HCT116 (cell line): ENCODE measurements around the gene ZC3H6. TPM values are rescaled to one million over a fixed set of nuclear protein-coding genes. Genes with fewer than 3 reads are reported as not detected.

Experiments
- ATAC-seq: fragments of 200-7000 bp; cut with Tn5 transposase; 2 replicates; pipeline ENCODE4 v1.9.1; 2020; ENCODE audit warnings: mild to moderate bottlenecking, moderate library complexity
- BruUV-seq: library from RNA; stranded (reverse); fragments of 400-500 nt; replicated peaks from 2 replicates; lab custom pipeline; 2021; lab: Mats Ljungman, UMichigan
- CTCF ChIA-PET: fragments of 300-600 bp; sonication (Branson Sonifier 250); formaldehyde crosslinking; loops from one replicate; lab custom pipeline; 2021; ENCODE audit warnings: antibody characterized with exemption; lab: Charles Lee
- POLR2A ChIA-PET: fragments of 300-600, 350-600 bp; sonication (Branson Sonifier 250); formaldehyde crosslinking; loops from one replicate; lab custom pipeline; 2021; ENCODE audit warnings: antibody characterized with exemption; lab: Charles Lee
- RAD21 ChIA-PET, 2 experiments: fragments of 300-600 bp; sonication (Branson Sonifier 250); formaldehyde crosslinking; loops; one replicate each; lab custom pipeline; 2023; ENCODE audit warnings: low total read pairs in 2 of 2; ENCODE audit not compliant: uncharacterized antibody in 2 of 2, unreplicated experiment in 2 of 2, low non-redundant PET in 1 of 2; lab: Charles Lee
- DNase-seq: peaks from one replicate; pipeline ENCODE4 v3.0.0-alpha.2; 2010; ENCODE audit warnings: low read depth, low spot score
- H2AFZ ChIP-seq: fragments of 200-600 bp; shearing (Covaris generic), sonication (generic); 2 replicates; pipeline ENCODE4 v1.6.1; 2017; ENCODE audit warnings: low read depth, mixed run types, mixed read lengths, antibody characterized with exemption, low read length; ENCODE audit not compliant: poor library complexity, severe bottlenecking
- H3K27ac ChIP-seq: 2 replicates; pipeline ENCODE4 v1.5.1; 2012; ENCODE audit warnings: low read depth, low read length
- H3K27me3 ChIP-seq: fragments of 200-600 bp; sonication (generic); 2 replicates; pipeline ENCODE4 v1.6.1; 2016; ENCODE audit warnings: mixed run types, low read length, mixed read lengths; ENCODE audit not compliant: insufficient read depth
- H3K36me3 ChIP-seq, 2 experiments: fragments of 200-500 bp in 1 of 2; fragments of 200-600 bp in 1 of 2; sonication (Bioruptor generic) in 1 of 2; sonication (generic) in 1 of 2; 2 replicates each; pipeline versions ENCODE4 v1.5.1 to v1.6.1; 2014 to 2016; ENCODE audit warnings: low read length in 2 of 2, inconsistent platforms in 1 of 2, mixed read lengths in 1 of 2, mixed run types in 1 of 2; ENCODE audit not compliant: insufficient read depth in 2 of 2, control insufficient read depth in 1 of 2
- H3K4me1 ChIP-seq, 2 experiments: fragments of 200-600 bp in 1 of 2; sonication (generic) in 1 of 2; 2 replicates each; pipeline versions ENCODE4 v1.5.1 to v1.6.1; 2012 to 2017; ENCODE audit warnings: low read length in 2 of 2, inconsistent platforms in 1 of 2, mild to moderate bottlenecking in 1 of 2, mixed read lengths in 1 of 2, mixed run types in 1 of 2, moderate library complexity in 1 of 2; ENCODE audit not compliant: insufficient read depth in 2 of 2, control insufficient read depth in 1 of 2
- H3K4me2 ChIP-seq: fragments of 200-600 bp; sonication (generic); 2 replicates; pipeline ENCODE4 v1.6.1; 2017; ENCODE audit warnings: mixed run types, low read length, mixed read lengths
- H3K4me3 ChIP-seq, 2 experiments: fragments of 200-600 bp in 1 of 2; sonication (generic) in 1 of 2; replicated peaks in 1 of 2; 2 replicates each; pipeline ENCODE4 v1.5.1; 2011 to 2016; ENCODE audit warnings: low read length in 2 of 2, control low read depth in 1 of 2, low read depth in 1 of 2, mild to moderate bottlenecking in 1 of 2, mixed read lengths in 1 of 2, mixed run types in 1 of 2
- H3K79me2 ChIP-seq: fragments of 200-600 bp; sonication (generic); 2 replicates; pipeline ENCODE4 v1.6.1; 2017; ENCODE audit warnings: mild to moderate bottlenecking, mixed run types, low read length, moderate library complexity, mixed read lengths; ENCODE audit not compliant: insufficient read depth
- H3K9ac ChIP-seq: fragments of 200-600 bp; sonication (generic); 2 replicates; pipeline ENCODE4 v1.6.1; 2016; ENCODE audit warnings: low read length, mixed read lengths
- H3K9me2 ChIP-seq: fragments of 200-600 bp; sonication (generic), shearing (Covaris generic); 2 replicates; pipeline ENCODE4 v1.6.1; 2017; ENCODE audit warnings: mixed run types, mild to moderate bottlenecking, moderate library complexity; ENCODE audit not compliant: insufficient read depth
- H3K9me3 ChIP-seq, 2 experiments: fragments of 200-500 bp in 1 of 2; fragments of 200-600 bp in 1 of 2; sonication (Bioruptor generic) in 1 of 2; sonication (generic) in 1 of 2; 2 replicates each; pipeline ENCODE4 v1.6.1; 2014 to 2017; ENCODE audit warnings: low read length in 2 of 2, mixed read lengths in 2 of 2, inconsistent platforms in 1 of 2, low read depth in 1 of 2, mild to moderate bottlenecking in 1 of 2, mixed run types in 1 of 2, moderate library complexity in 1 of 2; ENCODE audit not compliant: control insufficient read depth in 1 of 2, insufficient read depth in 1 of 2
- H4K20me1 ChIP-seq: fragments of 200-600 bp; sonication (generic), shearing (Covaris generic); 2 replicates; pipeline ENCODE4 v1.6.1; 2017; ENCODE audit warnings: mixed run types, mild to moderate bottlenecking, moderate library complexity; ENCODE audit not compliant: insufficient read depth
- CEBPB ChIP-seq: IDR thresholded peaks from 2 replicates; pipeline ENCODE4 v1.6.1; 2012; ENCODE audit warnings: low read depth
- EGR1 ChIP-seq: IDR thresholded peaks from 2 replicates; pipeline ENCODE4 v1.6.1; 2012; ENCODE audit warnings: low read depth
- FOSL1 ChIP-seq: IDR thresholded peaks from 2 replicates; pipeline ENCODE4 v1.6.1; 2012; ENCODE audit warnings: low read depth
- POLR2AphosphoS5 ChIP-seq: IDR thresholded peaks from 2 replicates; pipeline ENCODE4 v1.6.1; 2011; ENCODE audit warnings: mild to moderate bottlenecking, low read depth, low read length, moderate library complexity
- SIN3A ChIP-seq: IDR thresholded peaks from 2 replicates; pipeline ENCODE4 v1.6.1; 2012; ENCODE audit warnings: low read depth
- SP1 ChIP-seq: IDR thresholded peaks from 2 replicates; pipeline ENCODE4 v1.6.1; 2012; ENCODE audit warnings: low read depth
- YY1 ChIP-seq: IDR thresholded peaks from 2 replicates; pipeline ENCODE4 v1.6.1; 2011; ENCODE audit warnings: low read length, low read depth, moderate library complexity, mild to moderate bottlenecking; ENCODE audit not compliant: insufficient replicate concordance; ENCODE audit errors: extremely low read depth
- ZFX ChIP-seq: fragments of 450-650 bp; IDR thresholded peaks from 2 replicates; pipeline ENCODE4 v1.6.1; 2017
- ZNF274 ChIP-seq: fragments of 200-500 bp; sonication (Bioruptor generic); IDR thresholded peaks from 2 replicates; pipeline ENCODE4 v1.6.1; 2014; ENCODE audit warnings: mild to moderate bottlenecking, low read depth, low read length, inconsistent platforms
- intact Hi-C: fragments of 100-400 bp; cut with micrococcal nuclease; formaldehyde crosslinking; loops from 2 replicates; pipeline ENCODE4 v1.10.0; 2022
- total RNA-seq: library from RNA; stranded (reverse); gene quantifications from one replicate; pipeline ENCODE4 v1.2.1, GENCODE V29; 2021; ENCODE audit not compliant: unreplicated experiment
- TF ChIP-seq, protein P1 (sequence below): IDR thresholded peaks from 2 replicates; pipeline ENCODE4 v1.6.1; 2011; ENCODE audit warnings: mild to moderate bottlenecking, low read length, moderate library complexity; ENCODE audit not compliant: insufficient replicate concordance; ENCODE audit errors: extremely low read depth
- TF ChIP-seq, protein P2 (sequence below): IDR thresholded peaks from 2 replicates; pipeline ENCODE4 v1.6.1; 2012
- TF ChIP-seq, protein P3 (sequence below): IDR thresholded peaks from 2 replicates; pipeline ENCODE4 v1.6.1; 2012
- TF ChIP-seq, protein P4 (sequence below), 3 experiments: fragments of 200-600 bp in 1 of 3; sonication (generic) in 1 of 3; IDR thresholded peaks in 2 of 3; conservative IDR thresholded peaks in 1 of 3; 2 replicates each; pipeline ENCODE4 v1.5.1; 2012 to 2017; ENCODE audit warnings: low read depth in 2 of 3, low read length in 2 of 3, antibody characterized with exemption in 1 of 3, borderline replicate concordance in 1 of 3, control low read depth in 1 of 3, mild to moderate bottlenecking in 1 of 3, mixed read lengths in 1 of 3, mixed run types in 1 of 3, moderate library complexity in 1 of 3; ENCODE audit not compliant: insufficient read depth in 1 of 3

The ZC3H6 gene
- total RNA-seq, 1 experiment from 2014 or later = 7.0 TPM

DNA sequence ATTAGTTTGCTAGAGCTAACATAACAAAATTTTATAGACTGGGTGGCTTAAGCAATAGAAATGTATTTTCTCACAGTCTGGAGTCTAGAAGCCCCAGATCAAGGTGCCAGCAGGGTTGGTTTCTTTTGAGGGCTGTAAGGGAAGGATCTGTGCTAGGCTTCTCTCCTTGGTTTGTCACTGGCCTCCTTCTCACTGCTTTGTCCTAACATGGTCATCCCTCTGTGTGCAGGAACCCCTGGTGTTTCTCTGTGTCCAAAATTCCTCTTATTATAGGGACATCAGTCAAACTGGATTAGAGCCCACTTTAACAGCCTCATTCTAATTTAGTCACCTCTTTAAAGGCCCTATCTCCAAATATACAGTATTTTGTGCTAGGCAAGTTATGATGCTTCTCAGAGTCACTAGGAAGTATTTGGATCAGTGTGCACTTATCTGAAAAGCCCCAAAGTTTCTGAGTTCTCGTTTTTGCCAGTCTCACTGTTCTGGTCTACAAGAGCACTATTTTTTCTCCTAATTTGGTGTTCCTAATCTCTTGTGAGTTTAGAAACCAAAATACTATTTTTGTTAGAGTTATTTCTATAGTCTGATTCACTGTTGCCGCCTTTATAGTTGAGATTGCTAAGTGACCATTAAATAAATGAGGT lies 29.0 kb downstream of the ZC3H6 start:
- no peaks in the 10 kb centered on the region for H3K9me3 ChIP-seq
- ATAC-seq (no peak), DNase-seq (no peak)
- H3K79me2 ChIP-seq = no peaks in the 10 kb centered on the region
- H2AFZ ChIP-seq = no peak overlapping the region
- H3K27me3 ChIP-seq = no peaks in the 10 kb centered on the region
- no peaks in the 10 kb centered on the region for H4K20me1 ChIP-seq
- intact Hi-C loops = no loop called here
- TF ChIP-seq FOSL1 (no peak), SP1 (no peak), CEBPB (no peak)
- TF ChIP-seq, protein P1, sequence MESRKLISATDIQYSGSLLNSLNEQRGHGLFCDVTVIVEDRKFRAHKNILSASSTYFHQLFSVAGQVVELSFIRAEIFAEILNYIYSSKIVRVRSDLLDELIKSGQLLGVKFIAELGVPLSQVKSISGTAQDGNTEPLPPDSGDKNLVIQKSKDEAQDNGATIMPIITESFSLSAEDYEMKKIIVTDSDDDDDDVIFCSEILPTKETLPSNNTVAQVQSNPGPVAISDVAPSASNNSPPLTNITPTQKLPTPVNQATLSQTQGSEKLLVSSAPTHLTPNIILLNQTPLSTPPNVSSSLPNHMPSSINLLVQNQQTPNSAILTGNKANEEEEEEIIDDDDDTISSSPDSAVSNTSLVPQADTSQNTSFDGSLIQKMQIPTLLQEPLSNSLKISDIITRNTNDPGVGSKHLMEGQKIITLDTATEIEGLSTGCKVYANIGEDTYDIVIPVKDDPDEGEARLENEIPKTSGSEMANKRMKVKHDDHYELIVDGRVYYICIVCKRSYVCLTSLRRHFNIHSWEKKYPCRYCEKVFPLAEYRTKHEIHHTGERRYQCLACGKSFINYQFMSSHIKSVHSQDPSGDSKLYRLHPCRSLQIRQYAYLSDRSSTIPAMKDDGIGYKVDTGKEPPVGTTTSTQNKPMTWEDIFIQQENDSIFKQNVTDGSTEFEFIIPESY = no peak
- TF ChIP-seq, protein P2, sequence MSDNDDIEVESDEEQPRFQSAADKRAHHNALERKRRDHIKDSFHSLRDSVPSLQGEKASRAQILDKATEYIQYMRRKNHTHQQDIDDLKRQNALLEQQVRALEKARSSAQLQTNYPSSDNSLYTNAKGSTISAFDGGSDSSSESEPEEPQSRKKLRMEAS = no peak
- H3K9ac ChIP-seq = no peak overlapping the region
- no peak overlapping the region for H3K4me2 ChIP-seq
- H3K36me3 ChIP-seq = no peaks in the 10 kb centered on the region
- POLR2A ChIA-PET = no interaction called here
- no peak overlapping the region for H3K27ac ChIP-seq
- RAD21 ChIA-PET = no interaction called here
- H3K4me3 ChIP-seq = no peak overlapping the region
- no peaks in the 10 kb centered on the region for H3K9me2 ChIP-seq
- BruUV-seq = no TSS peak
- CTCF ChIA-PET = no interaction called here
- H3K4me1 ChIP-seq = peaks cover 0 to 6% of the 10 kb centered on the region in 2 experiments; a peak in 1 of 4 replicates

DNA sequence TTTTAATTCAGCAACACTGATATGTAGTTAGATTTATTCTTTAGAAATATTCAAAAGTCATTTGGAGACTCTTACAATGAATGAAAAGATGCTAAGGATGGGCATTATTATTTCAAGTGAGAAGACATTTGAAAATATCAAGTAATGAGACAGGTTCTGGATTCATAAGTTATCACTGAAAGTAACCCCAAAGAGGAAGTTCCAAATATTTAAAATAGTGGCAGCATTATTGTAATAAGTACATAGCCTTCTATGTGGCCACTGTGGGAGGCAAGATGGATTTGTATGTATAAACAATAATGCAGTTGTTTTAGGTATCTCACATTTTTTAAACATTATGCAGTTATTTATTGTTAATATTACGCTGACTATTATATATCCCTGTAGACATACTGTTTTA lies 29.7 kb downstream of the ZC3H6 start:
- ChIA-PET RAD21 (no interaction called here), POLR2A (no interaction called here), CTCF (no interaction called here)
- intact Hi-C loops = no loop called here
- no peaks in the 10 kb centered on the region for H4K20me1 ChIP-seq
- H3K4me2 ChIP-seq = no peak overlapping the region
- no peaks in the 10 kb centered on the region for H3K9me2 ChIP-seq
- H3K4me3 ChIP-seq = no peak overlapping the region
- BruUV-seq = no TSS peak
- no peaks in the 10 kb centered on the region for H3K36me3 ChIP-seq
- H3K9me3 ChIP-seq = no peaks in the 10 kb centered on the region
- no peak overlapping the region for H3K9ac ChIP-seq
- H3K27me3 ChIP-seq = no peaks in the 10 kb centered on the region
- DNase-seq = no peak
- H3K79me2 ChIP-seq = no peaks in the 10 kb centered on the region
- no peak overlapping the region for H2AFZ ChIP-seq
- no peak overlapping the region for H3K27ac ChIP-seq
- ATAC-seq = no peak
- H3K4me1 ChIP-seq = peaks cover 0 to 6% of the 10 kb centered on the region in 2 experiments; a peak in 1 of 4 replicates
- TF ChIP-seq POLR2AphosphoS5 (no peak), EGR1 (no peak), CEBPB (no peak), ZNF274 (no peak), YY1 (no peak), ZFX (no peak), SIN3A (no peak)
- TF ChIP-seq, protein P1 = no peak
- TF ChIP-seq, protein P3, sequence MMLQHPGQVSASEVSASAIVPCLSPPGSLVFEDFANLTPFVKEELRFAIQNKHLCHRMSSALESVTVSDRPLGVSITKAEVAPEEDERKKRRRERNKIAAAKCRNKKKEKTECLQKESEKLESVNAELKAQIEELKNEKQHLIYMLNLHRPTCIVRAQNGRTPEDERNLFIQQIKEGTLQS = no peak
- TF ChIP-seq, protein P4, sequence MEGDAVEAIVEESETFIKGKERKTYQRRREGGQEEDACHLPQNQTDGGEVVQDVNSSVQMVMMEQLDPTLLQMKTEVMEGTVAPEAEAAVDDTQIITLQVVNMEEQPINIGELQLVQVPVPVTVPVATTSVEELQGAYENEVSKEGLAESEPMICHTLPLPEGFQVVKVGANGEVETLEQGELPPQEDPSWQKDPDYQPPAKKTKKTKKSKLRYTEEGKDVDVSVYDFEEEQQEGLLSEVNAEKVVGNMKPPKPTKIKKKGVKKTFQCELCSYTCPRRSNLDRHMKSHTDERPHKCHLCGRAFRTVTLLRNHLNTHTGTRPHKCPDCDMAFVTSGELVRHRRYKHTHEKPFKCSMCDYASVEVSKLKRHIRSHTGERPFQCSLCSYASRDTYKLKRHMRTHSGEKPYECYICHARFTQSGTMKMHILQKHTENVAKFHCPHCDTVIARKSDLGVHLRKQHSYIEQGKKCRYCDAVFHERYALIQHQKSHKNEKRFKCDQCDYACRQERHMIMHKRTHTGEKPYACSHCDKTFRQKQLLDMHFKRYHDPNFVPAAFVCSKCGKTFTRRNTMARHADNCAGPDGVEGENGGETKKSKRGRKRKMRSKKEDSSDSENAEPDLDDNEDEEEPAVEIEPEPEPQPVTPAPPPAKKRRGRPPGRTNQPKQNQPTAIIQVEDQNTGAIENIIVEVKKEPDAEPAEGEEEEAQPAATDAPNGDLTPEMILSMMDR (IDR thresholded peaks at IDR 0.05 in 2 of 3, conservative IDR thresholded peaks at IDR 0.05 in 1 of 3; ENCODE audit: borderline replicate concordance in 1 of 3, insufficient read depth in 1 of 3, low read depth in 2 of 3, low read length in 2 of 3) = no peak
